ENCODE results near the gene MAPK12. TPM values are rescaled to one million over a fixed set of nuclear protein-coding genes. Genes with fewer than 3 reads are reported as not detected.

Gene MAPK12
- total and polyA plus RNA-seq, 2 of the 8 experiments (the other 6 are each of a cell fraction or from before 2014, with no cell fraction given) = 17.3 to 20.3 TPM

DNA sequence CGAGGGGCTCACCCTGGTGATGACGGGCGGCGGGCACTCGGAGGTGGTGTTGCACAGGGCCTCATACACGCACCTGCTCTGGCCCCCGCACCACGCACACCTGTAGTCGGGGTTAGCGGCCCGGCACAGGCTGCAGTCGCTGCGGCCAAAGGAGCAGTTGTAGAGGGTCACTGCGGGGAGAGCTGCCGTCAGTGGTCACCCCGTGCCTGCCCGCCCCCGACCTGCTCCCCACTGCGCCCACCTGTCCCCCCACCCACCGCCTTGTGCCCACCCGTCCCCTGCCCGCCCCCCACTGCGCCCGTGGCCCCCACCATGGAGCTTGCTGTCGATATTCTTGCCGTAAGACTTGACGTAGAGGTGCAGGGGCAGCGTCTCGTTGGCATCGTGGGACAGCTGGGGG is 22.3 kb upstream of the MAPK12 start (continued):
- TF ChIP-seq CHD2 (IDR thresholded peaks at IDR 0.05; ENCODE audit: low read length) = no peak
- TF ChIP-seq SUZ12 (IDR thresholded peaks at IDR 0.05; ENCODE audit: low read length) = no peak
- TF ChIP-seq MAFK (IDR thresholded peaks at IDR 0.05; ENCODE audit: low read depth, low read length) = no peak
- TF ChIP-seq KDM1A (IDR thresholded peaks at IDR 0.05; ENCODE audit: borderline replicate concordance, low read length) = no peak
- TF ChIP-seq GTF2F1 (IDR thresholded peaks at IDR 0.05; ENCODE audit: borderline replicate concordance, low read depth, low read length) = no peak
- TF ChIP-seq SIRT6 (IDR thresholded peaks at IDR 0.05; ENCODE audit: low read length) = no peak
- no peak for TF ChIP-seq JUND (IDR thresholded peaks at IDR 0.05; ENCODE audit: low read length)
- TF ChIP-seq PHF8 (conservative IDR thresholded peaks at IDR 0.05; ENCODE audit: low read depth, low read length) = no peak
- no peak for TF ChIP-seq JUN (IDR thresholded peaks at IDR 0.05; ENCODE audit: low read depth, low read length)

All from H1 (cell line).